HG02938 (cell line): ENCODE data around the gene UBLCP1.

Source experiments
- ATAC-seq: cut with Tn5 transposase; IDR thresholded peaks from one replicate; pipeline ENCODE4 v1.9.1; 2021; ENCODE audit warnings: mild to moderate bottlenecking, moderate library complexity; ENCODE audit not compliant: unreplicated experiment

The UBLCP1 gene

GRCh38 chr5:159310511-159310910 lies 47.4 kb downstream of the UBLCP1 start:
- ATAC-seq: no peak

- ATAC-seq: no peak
These were observed 48.0 kb downstream of the UBLCP1 start for GRCh38 chr5:159311063-159311462.

GRCh38 chr5:159313197-159313596 lies 50.1 kb downstream of the UBLCP1 start:
- ATAC-seq: no peak

GRCh38 chr5:159316519-159317383 lies 53.7 kb downstream of the UBLCP1 start:
- no peak for ATAC-seq

GRCh38 chr5:159317849-159318248 lies 54.8 kb downstream of the UBLCP1 start:
- no peak for ATAC-seq

GRCh38 chr5:159318448-159318847 lies 55.4 kb downstream of the UBLCP1 start:
- ATAC-seq: no peak

GRCh38 chr5:159319363-159319762 lies 56.3 kb downstream of the UBLCP1 start:
- no peak for ATAC-seq

- no peak for ATAC-seq
These were observed 56.7 kb downstream of the UBLCP1 start for GRCh38 chr5:159319832-159320231.

- ATAC-seq: no peak
These were observed 59.1 kb downstream of the UBLCP1 start for GRCh38 chr5:159322180-159322579.

GRCh38 chr5:159324102-159324755 lies 61.1 kb downstream of the UBLCP1 start:
- no peak for ATAC-seq

- no peak for ATAC-seq
These were observed 61.9 kb downstream of the UBLCP1 start for GRCh38 chr5:159324986-159325385.

- ATAC-seq: no peak
These were observed 67.2 kb downstream of the UBLCP1 start, which contains the start of gene IL12B for GRCh38 chr5:159330131-159330800. TSS of gene IL12B (minus strand) at chr5:159330487. CDS start at chr5:159326782, 3,705 bp downstream.

GRCh38 chr5:159331093-159331973 lies 68.2 kb downstream of the UBLCP1 start:
- ATAC-seq: peak; percentile 51

- ATAC-seq: no peak
These were observed 69.9 kb downstream of the UBLCP1 start for GRCh38 chr5:159332800-159333544.

GRCh38 chr5:159333545-159333925 lies 70.4 kb downstream of the UBLCP1 start:
- no peak for ATAC-seq
